H1 (cell line): ENCODE measurements around the gene GARIN3. TPM values are rescaled to one million over a fixed set of nuclear protein-coding genes. Genes with fewer than 3 reads are reported as not detected.

Source experiments
- CTCF ChIA-PET: fragments of 300-600 bp; sonication (Branson Sonifier 250); formaldehyde crosslinking; loops from one replicate; lab custom pipeline; 2021; ENCODE audit not compliant: partially characterized antibody; lab: Charles Lee
- POLR2A ChIA-PET: fragments of 300-600 bp; sonication (Branson Sonifier 250); formaldehyde crosslinking; loops from one replicate; lab custom pipeline; 2021; ENCODE audit warnings: inconsistent platforms; ENCODE audit not compliant: partially characterized antibody; lab: Charles Lee
- DNase-seq, 2 experiments: peaks; one replicate each; pipeline versions ENCODE4 v3.0.0 to v3.0.0-alpha.2; 2010 to 2022; ENCODE audit warnings: low spot score in 2 of 2, low read depth in 1 of 2, mixed read lengths in 1 of 2
- FAIRE-seq: peaks from 2 replicates; lab custom pipeline; 2011; peaks lifted over from hg19 to GRCh38; lab: Jason Lieb, UNC
- H2AFZ ChIP-seq: 2 replicates; pipeline ENCODE4 v1.8.1; 2012; ENCODE audit warnings: low read length, inconsistent platforms
- H2AK5ac ChIP-seq: 2 replicates; pipeline ENCODE4 v1.6.1; 2013; ENCODE audit warnings: low read depth, low read length
- H2BK120ac ChIP-seq: replicated peaks from 2 replicates; pipeline ENCODE3; 2013; ENCODE audit warnings: low read depth, low read length, inconsistent platforms
- H2BK12ac ChIP-seq: 2 replicates; pipeline ENCODE4 v1.6.1; 2013; ENCODE audit warnings: low read depth, low read length
- H2BK15ac ChIP-seq: 2 replicates; pipeline ENCODE4 v1.6.1; 2013; ENCODE audit warnings: low read length
- H2BK20ac ChIP-seq: 2 replicates; pipeline ENCODE4 v1.6.1; 2013; ENCODE audit warnings: low read length
- H2BK5ac ChIP-seq: 2 replicates; pipeline ENCODE4 v1.6.1; 2013; ENCODE audit warnings: low read depth, low read length
- H3K14ac ChIP-seq: 2 replicates; pipeline ENCODE4 v1.6.1; 2013; ENCODE audit warnings: inconsistent platforms; ENCODE audit not compliant: insufficient read length
- H3K18ac ChIP-seq: 2 replicates; pipeline ENCODE4 v1.6.1; 2013; ENCODE audit warnings: low read length; ENCODE audit errors: extremely low read depth
- H3K23ac ChIP-seq: 2 replicates; pipeline ENCODE4 v1.6.1; 2013; ENCODE audit warnings: inconsistent platforms; ENCODE audit not compliant: insufficient read length
- H3K23me2 ChIP-seq: 2 replicates; pipeline ENCODE4 v1.6.1; 2013; ENCODE audit warnings: low read depth, low read length
- H3K27ac ChIP-seq: 2 replicates; pipeline ENCODE4 v1.6.1; 2011; ENCODE audit warnings: low read depth, low read length, inconsistent platforms
- H3K27me3 ChIP-seq, 4 experiments: replicated peaks in 1 of 4; 1 replicate in 1 of 4; 2 replicates in 3 of 4; pipeline versions ENCODE4 v1.6.1 to v1.8.1; 2011 to 2013; ENCODE audit warnings: low read length in 3 of 4, mild to moderate bottlenecking in 3 of 4, inconsistent platforms in 2 of 4, mixed read lengths in 2 of 4, moderate library complexity in 1 of 4; ENCODE audit not compliant: control insufficient read depth in 3 of 4, insufficient read depth in 3 of 4; ENCODE audit errors: extremely low read depth in 1 of 4
- H3K36me3 ChIP-seq, 4 experiments: 2 replicates each; pipeline versions ENCODE4 v1.6.1 to v1.8.1; 2011 to 2013; ENCODE audit warnings: mild to moderate bottlenecking in 4 of 4, low read length in 3 of 4, moderate library complexity in 2 of 4, control low read depth in 1 of 4, inconsistent platforms in 1 of 4; ENCODE audit not compliant: insufficient read depth in 4 of 4, control insufficient read depth in 2 of 4
- H3K4ac ChIP-seq: replicated peaks from 2 replicates; pipeline ENCODE3; 2013; ENCODE audit warnings: low read length, low read depth, mixed read lengths, inconsistent platforms; ENCODE audit not compliant: insufficient read length
- H3K4me1 ChIP-seq, 4 experiments: replicated peaks in 1 of 4; 1 replicate in 1 of 4; 2 replicates in 3 of 4; pipeline versions ENCODE4 v1.6.1 to v1.8.1; 2011 to 2013; ENCODE audit warnings: low read length in 3 of 4, inconsistent platforms in 2 of 4, mixed read lengths in 1 of 4; ENCODE audit not compliant: insufficient read depth in 4 of 4, control insufficient read depth in 3 of 4
- H3K4me2 ChIP-seq, 2 experiments: 2 replicates each; pipeline versions ENCODE4 v1.6.1 to v1.8.1; 2011 to 2013; ENCODE audit warnings: low read depth in 2 of 2, low read length in 2 of 2, control low read depth in 1 of 2, inconsistent platforms in 1 of 2, mild to moderate bottlenecking in 1 of 2; ENCODE audit not compliant: insufficient read depth in 1 of 2
- H3K4me3 ChIP-seq, 4 experiments: fragments of 200-600, 300-600 bp in 1 of 4; sonication (generic), shearing (Covaris generic), sonication (Bioruptor Twin) in 1 of 4; 2 replicates each; pipeline versions ENCODE4 v1.5.1 to v1.8.1; 2011 to 2016; ENCODE audit warnings: low read length in 4 of 4, low read depth in 3 of 4, control low read depth in 2 of 4, inconsistent platforms in 2 of 4, mild to moderate bottlenecking in 2 of 4, mixed read lengths in 1 of 4, moderate library complexity in 1 of 4; ENCODE audit not compliant: insufficient read depth in 2 of 4; ENCODE audit errors: extremely low read depth in 1 of 4
- H3K56ac ChIP-seq: replicated peaks from 2 replicates; pipeline ENCODE3; 2013; ENCODE audit warnings: low read depth, mild to moderate bottlenecking, mixed read lengths, low read length, inconsistent platforms; ENCODE audit not compliant: insufficient read length
- H3K79me1 ChIP-seq: 2 replicates; pipeline ENCODE4 v1.6.1; 2013; ENCODE audit warnings: low read depth, low read length, control low read depth
- H3K79me2 ChIP-seq, 2 experiments: 2 replicates each; pipeline versions ENCODE4 v1.6.1 to v1.8.1; 2012 to 2013; ENCODE audit warnings: low read length in 2 of 2, mild to moderate bottlenecking in 2 of 2, inconsistent platforms in 1 of 2; ENCODE audit not compliant: insufficient read depth in 2 of 2, control insufficient read depth in 1 of 2
- H3K9ac ChIP-seq, 4 experiments: replicated peaks in 1 of 4; 1 replicate in 1 of 4; 2 replicates in 3 of 4; pipeline versions ENCODE4 v1.6.1 to v1.8.1; 2011 to 2013; ENCODE audit warnings: low read depth in 3 of 4, low read length in 3 of 4, control low read depth in 2 of 4, mild to moderate bottlenecking in 2 of 4, moderate library complexity in 2 of 4, inconsistent platforms in 1 of 4; ENCODE audit errors: extremely low read depth in 1 of 4
- H3K9me3 ChIP-seq, 2 experiments: 2 replicates each; pipeline versions ENCODE4 v1.6.1 to v1.8.1; 2012 to 2013; ENCODE audit warnings: mild to moderate bottlenecking in 2 of 2, moderate library complexity in 2 of 2, control low read depth in 1 of 2, inconsistent platforms in 1 of 2, low read depth in 1 of 2, low read length in 1 of 2, mixed read lengths in 1 of 2; ENCODE audit not compliant: insufficient read depth in 2 of 2
- H4K20me1 ChIP-seq, 2 experiments: replicated peaks in 1 of 2; 2 replicates each; pipeline versions ENCODE3 to v1.8.1; 2011 to 2013; ENCODE audit warnings: inconsistent platforms in 2 of 2, low read length in 2 of 2, mild to moderate bottlenecking in 1 of 2; ENCODE audit not compliant: insufficient read depth in 2 of 2, control insufficient read depth in 1 of 2
- H4K5ac ChIP-seq: 2 replicates; pipeline ENCODE4 v1.6.1; 2013; ENCODE audit warnings: low read length, low read depth, mixed read lengths, inconsistent platforms; ENCODE audit not compliant: insufficient read length
- H4K8ac ChIP-seq: 2 replicates; pipeline ENCODE4 v1.8.0; 2013; ENCODE audit warnings: mild to moderate bottlenecking, moderate library complexity, low read length, inconsistent platforms; ENCODE audit not compliant: insufficient read depth; ENCODE audit errors: extremely low read depth
- H4K91ac ChIP-seq: replicated peaks from 2 replicates; pipeline ENCODE3; 2013; ENCODE audit warnings: low read length, mixed read lengths, inconsistent platforms; ENCODE audit not compliant: insufficient read length
- CHD1 ChIP-seq: IDR thresholded peaks from 2 replicates; pipeline ENCODE4 v1.6.1; 2012; ENCODE audit warnings: low read depth, low read length, improper control_type of control experiment
- CHD2 ChIP-seq: IDR thresholded peaks from 2 replicates; pipeline ENCODE4 v1.6.1; 2012; ENCODE audit warnings: low read length, improper control_type of control experiment
- CTBP2 ChIP-seq: IDR thresholded peaks from 2 replicates; pipeline ENCODE4 v1.7.0; 2011; ENCODE audit warnings: borderline replicate concordance, mild to moderate bottlenecking, moderate library complexity, mixed read lengths, low read length; ENCODE audit not compliant: insufficient read depth, insufficient read length
- GABPA ChIP-seq: IDR thresholded peaks from 2 replicates; pipeline ENCODE4 v1.6.1; 2011; ENCODE audit warnings: mild to moderate bottlenecking, low read length, moderate library complexity, borderline replicate concordance; ENCODE audit not compliant: insufficient read depth
- JUND ChIP-seq: IDR thresholded peaks from 2 replicates; pipeline ENCODE4 v1.6.1; 2011; ENCODE audit warnings: mild to moderate bottlenecking, improper control_type of control experiment, low read length
- KDM5A ChIP-seq: fragments of 200-600 bp; IDR thresholded peaks from 2 replicates; pipeline ENCODE4 v1.7.1; 2012; ENCODE audit warnings: mild to moderate bottlenecking, low read length, inconsistent platforms, mixed read lengths
- RAD21 ChIP-seq, 2 experiments: IDR thresholded peaks in 1 of 2; conservative IDR thresholded peaks in 1 of 2; 2 replicates each; pipeline ENCODE4 v1.6.1; 2011; ENCODE audit warnings: low read depth in 2 of 2, low read length in 2 of 2, improper control_type of control experiment in 1 of 2, inconsistent platforms in 1 of 2, mild to moderate bottlenecking in 1 of 2, moderate library complexity in 1 of 2
- USF2 ChIP-seq: IDR thresholded peaks from 2 replicates; pipeline ENCODE4 v1.6.1; 2011; ENCODE audit warnings: low read length, improper control_type of control experiment
- WGBS, 2 experiments: shearing (Covaris generic) in 1 of 2; methylation state at CpG; one replicate each; pipeline versions ENCODE4 v1.1.6 to v1.1.7; 2013 to 2015; ENCODE audit warnings: low lambda C conversion rate in 2 of 2, mixed read lengths in 2 of 2, inconsistent platforms in 1 of 2, low coverage in 1 of 2, missing lambda C conversion rate in 1 of 2; ENCODE audit not compliant: insufficient replicate concordance in 2 of 2, insufficient coverage in 1 of 2, insufficient read length in 1 of 2; ENCODE audit errors: extremely low coverage in 1 of 2, missing lambda C conversion rate in 1 of 2; 5-methylcytosine and 5-hydroxymethylcytosine counted together
- polyA plus RNA-seq, 7 experiments: library from polyadenylated mRNA; depleted of rRNA in 3 of 7; stranded (reverse) in 5 of 7; unstranded in 2 of 7; fragments of >200 nt in 5 of 7; fragments of 200-250 nt in 2 of 7; gene quantifications; 1 replicate in 5 of 7; 2 replicates in 1 of 7; 4 replicates in 1 of 7; pipeline versions ENCODE4 v1.2.1 to v1.2.3, GENCODE V29; 2011 to 2013; ENCODE audit warnings: missing spikeins in 2 of 7, mixed read lengths in 2 of 7
- total RNA-seq: library from RNA; stranded (reverse); fragmentation: NEBNext Ultra II Directional; extraction: Animal tissue kit (Norgen Biotek cat#: 25700); gene quantifications from 2 replicates; pipeline ENCODE4 v1.2.1, GENCODE V29; 2021

Gene GARIN3
- total and polyA plus RNA-seq, 2 of the 8 experiments (the other 6 are each of a cell fraction or from before 2014, with no cell fraction given) = not detected

- Histone ChIP-seq H2AFZ (no peak overlapping the region), H4K5ac (no peak overlapping the region), H3K79me2 (peaks cover 0 to 27% of the 10 kb centered on the region in 2 experiments; a peak in 2 of 4 replicates), H3K14ac (no peak overlapping the region), H4K20me1 (peaks cover 0 to 1% of the 10 kb centered on the region in 2 experiments), H3K4ac (no peak overlapping the region), H3K4me1 (no peaks in the 10 kb centered on the region), H2BK5ac (no peak overlapping the region), H3K23me2 (0 out of 2 replicates have a peak, but pooled peaks cover 3% of the 10 kb centered on the region), H4K8ac (no peak overlapping the region), H3K9me3 (no peaks in the 10 kb centered on the region), H2BK12ac (no peak overlapping the region), H3K36me3 (peaks cover 0 to 18% (median 5%) of the 10 kb centered on the region in 4 experiments; a peak in 3 of 8 replicates), H4K91ac (no peak overlapping the region), H3K27me3 (no peaks in the 10 kb centered on the region), H3K23ac (no peak overlapping the region), H3K56ac (no peak overlapping the region), H3K27ac (no peak overlapping the region), H2BK20ac (no peak overlapping the region), H3K4me3 (no peak overlapping the region), H3K79me1 (peaks cover 6% of the 10 kb centered on the region; the same call in 1 of the 2 replicates), H3K18ac (no peak overlapping the region), H3K4me2 (no peak overlapping the region), H3K9ac (no peak overlapping the region), H2AK5ac (no peak overlapping the region), H2BK120ac (no peak overlapping the region), H2BK15ac (no peak overlapping the region)
- ChIA-PET POLR2A (interaction anchor here (0.6 kb wide), 1 partner anchor 425 kb away, joined by 3 read pairs; no protein-coding TSS in a partner anchor), CTCF (interaction anchor here (1.0 kb wide), 2 partner anchors 34 to 130 kb away, joined by 3 to 6 read pairs; no protein-coding TSS in a partner anchor)
- WGBS, 2 experiments = 95% methylated on average over 6 of the region's 6 CpGs; no CpG with 5 or more reads in 1 of the 2 experiments
- FAIRE-seq = no peak
- no peak for DNase-seq
- no peak for TF ChIP-seq RAD21 (IDR thresholded peaks at IDR 0.05 in 1 of 2, conservative IDR thresholded peaks at IDR 0.05 in 1 of 2; ENCODE audit: low read depth in 2 of 2, low read length in 2 of 2)
- TF ChIP-seq USF2 = no peak
- no peak for TF ChIP-seq CHD1
- TF ChIP-seq JUND = no peak
- no peak for TF ChIP-seq CHD2
- TF ChIP-seq CTBP2 = no peak
- no peak for TF ChIP-seq KDM5A
- TF ChIP-seq GABPA = no peak
Measured at GRCh38 chr5:157137691-157138090, 28.4 kb downstream of the GARIN3 start.
